Hematopoietic multipotent progenitor cell treated with erythropoietin and hydrocortisone succinate and interleukin-3 and kit ligand, for 8 days (in vitro differentiated cells): ENCODE measurements around the gene FETUB.
"Not testable (repeated sequence)": the region's sequence is repeated elsewhere in the genome, so short reads cannot be mapped to it uniquely, and the experiment has no call there.

Experiments used
- DNase-seq: peaks from one replicate; pipeline ENCODE4 v3.0.0-alpha.2; 2015

Gene FETUB

DNA sequence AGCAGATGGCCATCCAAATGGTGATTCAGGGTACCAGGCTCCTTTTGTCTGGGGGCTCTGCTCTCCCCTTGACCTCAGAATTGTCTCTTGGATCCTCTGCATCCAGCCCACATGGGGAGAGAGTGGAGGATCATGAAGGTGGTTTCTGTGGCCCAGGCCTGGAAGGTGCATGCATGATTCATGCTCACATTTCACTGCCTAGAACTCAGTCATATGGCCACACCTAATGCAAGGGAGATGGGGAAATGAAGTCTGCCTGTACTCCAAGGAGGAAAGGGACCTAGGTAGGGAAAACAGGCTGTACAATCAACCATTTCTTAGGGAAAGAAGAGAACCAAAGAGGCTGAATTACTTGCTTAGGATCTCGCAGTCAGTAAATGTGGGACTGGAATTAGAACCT lies 40.7 kb downstream of the FETUB start:
- no peak for DNase-seq

DNA sequence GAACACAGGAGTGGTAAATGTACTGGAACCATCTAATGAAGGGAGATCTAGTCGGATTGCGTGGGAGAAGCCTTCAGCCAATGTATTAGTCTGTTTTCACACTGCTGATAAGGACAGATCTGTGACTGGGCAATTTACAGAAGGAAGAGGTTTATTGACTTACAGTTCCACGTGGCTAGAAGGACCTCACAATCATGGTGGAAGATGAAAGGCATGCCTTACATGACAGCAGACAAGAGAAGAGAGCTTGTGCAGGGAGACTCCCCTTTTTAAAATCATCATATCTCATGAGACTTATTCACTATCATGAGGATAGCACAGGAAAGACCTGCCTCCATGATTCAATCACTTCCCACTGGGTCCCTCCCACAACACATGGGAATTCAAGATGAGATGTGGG lies 42.6 kb downstream of the FETUB start:
- no peak for DNase-seq

DNA sequence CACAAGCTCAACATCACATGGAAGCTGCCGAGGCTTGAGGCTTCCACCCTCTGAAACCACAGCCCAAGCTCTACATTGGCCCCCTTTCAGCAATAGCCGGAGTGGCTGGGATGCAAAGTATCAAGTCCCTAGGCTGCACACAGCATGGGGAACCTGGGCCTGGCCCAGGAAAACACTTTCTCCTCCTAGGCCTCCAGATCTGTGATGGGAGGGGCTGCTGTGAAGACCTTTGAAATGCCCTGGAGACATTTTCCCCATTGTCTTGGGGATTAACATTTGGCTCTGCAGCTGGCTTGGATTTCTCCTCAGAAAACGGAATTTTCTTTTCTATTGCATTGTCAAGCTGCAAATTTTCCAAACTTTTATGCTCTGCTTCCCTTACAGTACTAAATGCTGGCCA lies 43.8 kb downstream of the FETUB start:
- no peak for DNase-seq

DNA sequence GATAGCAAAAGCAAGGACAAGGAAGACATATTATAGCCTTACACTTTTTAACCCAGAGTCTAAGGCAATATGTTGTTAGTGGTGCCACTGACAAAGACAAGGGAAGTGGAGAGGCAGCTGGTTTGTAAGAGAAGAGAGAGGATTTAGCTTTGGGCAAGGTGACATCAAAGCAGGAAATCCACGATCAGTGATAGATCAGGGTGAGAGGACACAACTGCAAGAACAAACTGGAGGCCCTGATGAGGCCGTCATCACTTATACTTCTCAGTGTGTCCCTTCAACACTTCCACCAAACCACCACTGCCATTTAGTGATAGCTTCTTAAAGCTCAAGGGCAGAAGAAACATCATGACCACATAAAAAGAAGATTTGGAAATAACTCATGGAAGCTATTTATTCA lies 46.3 kb downstream of the FETUB start:
- not testable (repeated sequence) for DNase-seq

DNA sequence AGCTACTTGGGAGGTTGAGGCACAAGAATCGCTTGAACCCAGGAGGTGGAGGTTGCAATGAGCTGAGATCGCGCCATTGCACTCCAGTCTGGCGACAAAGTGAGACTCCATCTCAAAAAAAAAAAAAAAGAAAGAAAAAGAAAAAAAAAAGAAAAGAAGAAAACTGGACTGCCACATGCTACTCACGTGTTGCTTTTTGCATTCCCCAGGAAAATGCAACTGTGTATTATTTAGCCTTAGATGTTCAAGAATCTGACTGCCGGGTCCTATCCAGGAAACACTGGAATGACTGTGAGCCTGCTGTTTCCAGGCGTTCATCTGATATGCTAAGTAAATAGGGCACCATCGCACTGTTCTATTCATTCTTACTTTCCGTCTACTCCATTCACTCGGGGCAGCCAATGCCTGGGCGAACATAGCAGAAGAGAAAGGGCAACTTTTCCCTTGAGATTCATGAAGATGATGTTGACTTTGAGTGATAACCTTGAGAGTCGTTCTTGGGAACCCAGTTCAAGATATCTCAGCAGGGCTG lies 47.0 kb downstream of the FETUB start:
- no peak for DNase-seq

DNA sequence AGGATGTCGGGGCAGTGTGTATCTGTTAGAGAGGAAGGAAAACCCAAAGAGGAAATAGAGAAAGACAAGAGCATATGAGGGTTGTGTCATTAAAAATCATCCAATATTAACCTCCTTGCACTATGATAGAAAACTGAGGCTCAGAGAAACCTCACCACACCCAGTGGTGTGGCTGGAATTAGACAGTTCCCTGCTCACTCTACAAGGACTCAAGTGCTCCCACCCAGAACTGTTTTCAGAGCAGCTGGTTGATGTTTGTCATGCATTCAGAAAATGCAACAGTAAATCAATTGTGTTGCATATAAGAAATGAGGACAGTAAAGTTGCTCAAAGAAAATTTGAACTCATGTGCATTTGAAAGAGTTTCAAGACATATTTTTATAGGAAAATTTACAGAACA lies 50.1 kb downstream of the FETUB start:
- DNase-seq = not testable (repeated sequence)

DNA sequence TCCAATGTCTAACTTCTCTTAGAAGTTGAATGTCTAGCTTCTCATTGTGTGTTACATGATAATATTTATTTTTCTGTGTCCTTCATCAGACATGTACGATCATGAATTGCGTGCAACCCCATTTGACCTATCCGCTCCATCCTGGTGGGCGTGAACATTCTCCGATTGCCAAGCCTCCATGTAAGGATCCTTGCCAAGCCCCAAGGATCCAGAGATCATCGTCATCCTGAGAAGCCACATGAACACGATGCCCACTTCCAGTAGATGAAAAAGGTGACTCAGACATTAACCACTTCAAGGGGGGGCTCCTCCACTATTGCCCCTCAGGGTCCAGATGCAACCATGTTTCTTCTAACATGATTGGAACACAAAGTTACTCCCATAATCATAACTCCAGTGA lies 51.5 kb downstream of the FETUB start:
- no peak for DNase-seq

DNA sequence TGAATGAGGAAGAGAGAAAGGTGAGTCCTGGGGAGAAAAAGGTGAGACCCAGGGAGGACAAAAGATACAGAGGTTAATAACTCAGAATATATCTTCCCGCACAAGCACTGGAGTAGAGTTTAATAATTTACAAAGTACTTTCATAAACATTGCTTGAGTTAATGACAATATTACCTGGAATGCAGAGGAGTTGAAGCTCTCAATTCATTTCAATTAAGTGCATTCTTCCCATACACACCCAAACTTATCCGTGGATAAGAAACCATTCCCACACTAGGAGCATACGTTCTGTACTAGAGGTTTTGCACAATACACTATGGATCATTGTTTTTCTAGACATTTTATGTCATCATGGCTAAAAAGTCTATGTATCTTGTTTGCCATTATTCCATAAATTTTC lies 53.6 kb downstream of the FETUB start:
- no peak for DNase-seq

DNA sequence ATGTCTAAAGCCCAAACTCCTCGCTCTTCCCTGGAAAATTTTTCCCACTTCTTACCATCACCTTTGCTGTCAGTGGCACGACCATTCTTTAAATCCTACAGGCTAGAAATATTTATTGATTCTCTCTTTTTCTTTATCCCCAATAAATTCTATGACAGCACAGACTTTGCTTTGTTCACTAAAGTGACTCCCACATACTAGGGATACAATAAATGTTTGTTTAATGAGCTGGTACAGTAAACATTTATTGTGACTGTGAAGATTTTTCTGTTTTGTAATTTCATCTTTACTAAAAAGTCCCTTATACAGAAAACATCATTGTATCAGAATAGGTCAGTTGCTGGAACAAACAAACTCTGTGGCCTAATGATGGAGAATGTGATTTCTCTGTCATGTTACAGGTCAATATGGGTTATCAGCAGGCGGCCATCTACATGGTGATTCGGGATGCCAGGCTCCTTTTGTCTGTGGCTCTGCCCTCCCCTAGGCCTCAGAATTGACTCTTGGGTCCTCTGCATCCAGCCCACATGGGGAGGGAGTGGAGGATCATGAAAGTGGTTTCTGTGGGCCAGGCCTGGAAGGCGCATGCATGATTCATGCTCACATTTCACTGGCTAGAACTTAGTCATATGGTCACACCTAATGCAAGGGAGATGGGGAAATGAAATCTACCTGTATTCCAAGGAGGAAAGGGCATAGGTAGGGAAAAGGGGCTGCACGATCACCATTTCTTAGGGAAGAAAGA lies 54.3 kb downstream of the FETUB start:
- DNase-seq = no peak

DNA sequence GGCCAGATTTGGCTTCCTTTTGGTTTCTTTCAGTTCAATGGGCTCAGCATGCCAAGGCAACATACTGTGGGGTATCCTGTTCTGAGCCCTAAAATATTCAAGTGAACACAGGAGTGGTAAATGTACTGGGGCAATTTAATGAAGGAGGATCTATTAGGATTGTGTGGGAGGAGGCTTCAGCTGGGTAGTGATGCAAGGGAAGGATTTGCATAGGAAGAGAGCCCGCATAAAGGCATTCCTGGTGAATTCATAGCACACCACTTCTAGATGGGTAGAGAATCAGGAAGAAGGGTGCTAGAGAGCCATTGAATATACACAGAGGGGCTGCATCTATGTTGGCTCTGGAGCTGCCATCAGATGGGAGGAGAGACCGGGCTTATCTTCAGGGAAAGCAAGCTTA lies 56.3 kb downstream of the FETUB start:
- no peak for DNase-seq

DNA sequence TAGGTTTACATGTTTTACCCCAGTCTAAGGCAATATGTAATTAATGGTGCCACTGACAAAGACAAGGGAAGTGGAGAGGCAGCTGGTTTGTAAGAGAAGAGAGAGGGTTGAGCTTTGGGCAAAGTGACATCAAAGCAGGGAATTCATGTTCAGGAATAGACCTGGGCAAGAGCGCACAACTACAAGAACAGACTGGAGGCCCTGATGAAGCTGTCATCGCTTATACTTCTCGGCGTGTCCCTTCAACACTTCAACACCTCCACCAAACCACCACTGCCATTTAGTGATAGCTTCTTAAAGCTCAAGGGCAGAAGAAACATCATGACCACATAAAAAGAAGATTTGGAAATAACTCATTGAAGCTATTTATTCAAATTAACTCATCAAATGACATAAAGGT lies 57.3 kb downstream of the FETUB start:
- no peak for DNase-seq

DNA sequence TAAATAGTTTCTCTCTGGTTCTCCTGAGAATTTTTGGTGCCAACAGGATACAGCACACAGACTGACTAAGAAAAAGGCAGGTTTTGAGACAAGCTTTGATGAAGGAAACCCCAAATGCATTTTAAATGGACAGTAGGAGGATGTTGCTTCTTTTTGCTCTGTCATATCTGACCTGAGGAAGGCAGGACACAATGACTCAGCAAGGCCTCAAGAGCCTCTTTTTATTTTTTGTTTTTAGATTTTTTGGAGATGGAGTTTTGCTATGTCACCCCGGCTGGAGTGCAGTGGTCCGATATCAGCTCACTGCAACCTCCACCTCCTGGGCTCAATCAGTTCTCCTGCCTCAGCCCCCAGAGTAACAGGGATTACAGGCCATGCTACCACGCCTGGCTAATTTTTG lies 60.1 kb downstream of the FETUB start:
- DNase-seq = peak; percentile 68

DNA sequence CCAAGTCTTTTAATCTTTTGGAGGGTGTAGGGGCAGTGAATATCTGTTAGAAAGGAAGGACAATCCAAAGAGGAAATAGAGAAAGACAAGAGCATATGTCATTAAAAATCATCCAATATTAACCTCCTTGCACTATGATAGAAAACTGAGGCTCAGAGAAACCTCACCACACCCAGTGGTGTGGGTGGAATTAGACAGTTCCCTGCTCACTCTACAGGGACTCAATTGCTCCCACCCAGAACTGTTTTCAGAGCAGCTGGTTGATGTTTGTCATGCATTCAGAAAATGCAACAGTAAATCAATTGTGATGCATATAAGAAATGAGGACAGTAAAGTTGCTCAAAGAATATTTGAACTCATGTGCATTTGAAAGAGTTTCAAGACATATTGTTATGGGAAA lies 62.3 kb downstream of the FETUB start:
- not testable (repeated sequence) for DNase-seq
